Stimulated activated CD4-positive, alpha-beta T cell treated with anti-CD3 and anti-CD28 coated beads, Interleukin-15, amount 100 ng/mL, for 24 hours (primary cell): Measurements from ENCODE around the gene CDK2AP2.
A peak's percentile ranks its signal among the peaks of the same experiment; 100 is the strongest.
"Not testable (repeated sequence)": the region's sequence is repeated elsewhere in the genome, so short reads cannot be mapped to it uniquely, and the experiment has no call there.

Experiments
- DNase-seq: peaks from one replicate; pipeline ENCODE4 v3.0.0-alpha.2; 2020

CDK2AP2 gene

GRCh38 chr11:67465530-67465929 lies 42.4 kb downstream of the CDK2AP2 start:
- DNase-seq: not testable (repeated sequence)

DNA sequence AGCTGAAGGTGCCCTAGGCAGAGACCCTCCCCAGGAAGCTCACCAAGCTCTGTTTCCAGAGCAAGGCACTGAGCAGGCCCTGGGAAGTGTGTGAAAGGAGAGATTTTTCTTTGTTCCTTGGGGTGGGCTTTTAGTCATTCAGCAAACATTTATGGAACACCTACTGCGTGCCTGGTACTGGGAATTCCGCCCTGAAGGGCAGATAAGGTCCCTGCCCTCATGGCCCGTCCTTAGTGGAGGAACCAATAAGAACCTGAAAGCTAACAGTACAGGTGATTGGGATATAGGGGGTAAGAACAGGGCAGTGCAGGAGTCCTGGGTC lies 42.8 kb downstream of the CDK2AP2 start:
- no peak for DNase-seq

DNA sequence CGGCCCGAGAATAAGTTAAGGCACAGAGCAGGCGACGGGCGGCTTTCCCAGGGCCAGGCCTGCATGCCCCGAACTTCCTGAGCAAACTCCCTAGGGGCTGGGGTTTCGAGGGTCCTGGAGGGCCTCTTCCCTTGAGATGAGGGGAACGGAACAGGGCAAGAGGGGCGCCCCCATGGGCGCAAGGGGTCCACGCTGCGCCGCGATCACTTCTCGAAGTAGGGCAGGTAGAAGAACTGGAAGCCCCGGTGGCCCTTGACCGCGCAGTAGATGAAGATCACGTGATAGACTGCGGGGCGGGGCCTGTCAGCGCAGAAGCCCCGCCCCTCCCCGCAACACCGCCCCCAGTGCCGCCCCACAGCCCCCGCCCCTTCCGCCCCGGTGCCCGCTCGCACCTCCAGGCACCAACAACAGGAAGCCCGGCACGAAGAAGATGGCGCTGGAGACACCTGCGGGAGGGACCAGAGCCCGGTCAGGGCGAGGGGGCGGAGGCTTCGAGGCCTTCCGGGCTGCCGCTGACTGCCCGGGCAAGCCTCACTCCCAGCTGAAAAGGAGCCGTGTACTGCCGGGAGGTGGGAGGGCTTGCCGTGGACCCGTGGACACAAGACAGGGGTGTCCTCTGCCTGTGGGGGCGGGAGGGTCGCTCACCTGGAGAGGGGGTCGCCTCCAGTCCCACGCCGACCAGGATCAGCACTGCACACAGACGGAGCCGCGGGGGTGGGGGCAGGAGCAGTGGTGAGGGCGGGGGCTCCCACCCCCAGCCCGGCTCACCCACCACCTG lies 43.4 kb downstream of the CDK2AP2 start:
- peak; percentile 94 for DNase-seq

- no peak for DNase-seq
Measured at GRCh38 chr11:67463680-67464410, 44.1 kb downstream of the CDK2AP2 start.

DNA sequence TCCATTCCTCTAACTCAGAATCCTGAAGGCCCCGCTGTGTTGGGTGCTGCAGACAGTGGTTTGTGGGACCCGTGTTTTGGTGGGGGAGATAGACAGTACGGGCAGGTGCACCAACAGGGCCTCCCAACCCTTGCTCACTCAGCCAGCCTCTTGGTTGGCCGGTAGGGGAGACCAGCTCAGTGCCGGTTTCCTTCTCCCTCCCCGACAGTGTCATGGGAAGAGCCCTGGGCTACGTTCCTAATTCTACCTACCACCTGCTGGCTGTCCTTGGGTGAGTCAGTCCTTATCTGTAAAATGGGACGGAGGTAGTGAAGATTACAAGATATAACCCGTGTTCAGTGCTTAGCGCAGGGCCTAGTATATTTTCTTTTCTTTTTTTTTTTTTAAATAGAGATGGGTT lies 44.8 kb downstream of the CDK2AP2 start:
- DNase-seq: no peak

DNA sequence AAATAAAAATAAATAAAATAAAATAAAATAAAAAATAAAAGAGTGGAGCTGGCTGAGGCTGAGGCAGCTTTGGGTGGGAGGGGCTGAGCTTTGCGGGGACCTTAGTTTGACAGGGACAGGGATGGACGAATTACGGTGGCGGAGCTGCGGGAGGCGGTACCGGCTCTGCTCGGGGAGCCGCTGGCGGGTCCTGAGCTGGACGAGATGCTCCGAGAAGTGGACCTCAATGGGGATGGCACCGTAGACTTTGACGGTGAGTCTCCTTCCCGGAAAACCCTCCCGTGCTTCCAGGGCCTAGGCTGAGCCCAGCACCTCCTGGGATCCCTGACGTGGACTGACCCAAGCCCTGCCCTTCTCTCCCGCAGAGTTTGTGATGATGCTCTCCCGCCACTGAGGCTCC lies 49.7 kb downstream of the CDK2AP2 start:
- no peak for DNase-seq

GRCh38 chr11:67457453-67457852 lies 50.5 kb downstream of the CDK2AP2 start:
- no peak for DNase-seq
